K562 (cell line): ENCODE data around the gene SLC25A10. TPM values are rescaled to one million over a fixed set of nuclear protein-coding genes. Genes with fewer than 3 reads are reported as not detected.

Experiments
- ADNP ChIP-seq: fragments of 200-800 bp; sonication (Bioruptor generic); IDR thresholded peaks from 2 replicates; pipeline ENCODE4 v1.6.1; 2016; ENCODE audit warnings: missing genetic modification characterization, missing compliant biosample characterization
- ATF7 ChIP-seq: fragments of 450-650 bp; IDR thresholded peaks from 2 replicates; pipeline ENCODE4 v1.7.1; 2014; ENCODE audit warnings: mild to moderate bottlenecking, moderate library complexity
- CCAR2 ChIP-seq: fragments of 200-400 bp; formaldehyde crosslinking; IDR thresholded peaks from 2 replicates; pipeline ENCODE4 v1.6.1; 2017; ENCODE audit warnings: mild to moderate bottlenecking, low read depth, low read length
- FIP1L1 ChIP-seq: fragments of 200-400 bp; formaldehyde crosslinking; IDR thresholded peaks from 2 replicates; pipeline ENCODE4 v1.6.1; 2018; ENCODE audit warnings: mild to moderate bottlenecking, low read depth, low read length; ENCODE audit not compliant: poor library complexity, severe bottlenecking
- HEY1 ChIP-seq: fragments of 250-450 bp; sonication (Bioruptor Pico); IDR thresholded peaks from 2 replicates; pipeline ENCODE4 v1.5.0; 2020; ENCODE audit warnings: mild to moderate bottlenecking, moderate library complexity, borderline replicate concordance
- NR4A1 ChIP-seq, 2 experiments: fragments of 250-450 bp in 1 of 2; fragments of 450-650 bp in 1 of 2; sonication (Bioruptor Pico) in 1 of 2; IDR thresholded peaks; 2 replicates each; pipeline versions ENCODE4 v1.4.0 to v1.6.1; 2016 to 2020; ENCODE audit warnings: mild to moderate bottlenecking in 2 of 2, missing compliant biosample characterization in 1 of 2, missing genetic modification characterization in 1 of 2, moderate library complexity in 1 of 2
- RBFOX2 ChIP-seq: fragments of 200-400 bp; formaldehyde crosslinking; IDR thresholded peaks from 2 replicates; pipeline ENCODE4 v1.6.1; 2017; ENCODE audit warnings: low read depth, mild to moderate bottlenecking, low read length, moderate library complexity
- RFX7 ChIP-seq: fragments of 250-450 bp; sonication (Bioruptor Pico); IDR thresholded peaks from 2 replicates; pipeline ENCODE4 v1.5.1; 2021; ENCODE audit warnings: mild to moderate bottlenecking
- RNF2 ChIP-seq: sonication (generic); IDR thresholded peaks from 2 replicates; pipeline ENCODE4 v1.6.1; 2016
- TAF7 ChIP-seq: fragments of 450-650 bp; IDR thresholded peaks from 2 replicates; pipeline ENCODE4 v1.6.1; 2016; ENCODE audit warnings: missing genetic modification characterization, missing compliant biosample characterization
- ZNF445 ChIP-seq: fragments of 250-450 bp; sonication (Bioruptor Pico); IDR thresholded peaks from 2 replicates; pipeline ENCODE4 v1.4.0; 2020; ENCODE audit warnings: low read depth, mild to moderate bottlenecking, moderate library complexity
- polyA plus RNA-seq, 8 experiments: library from polyadenylated mRNA; depleted of rRNA in 4 of 8; stranded (reverse) in 5 of 8; unstranded in 3 of 8; fragments of >200 nt; fragmentation: Nextera tagmentation in 2 of 8; fragmentation: Illumina TruSeq in 1 of 8; extraction: Ambion mirVana in 2 of 8; extraction: Trizol in 1 of 8; gene quantifications; 2 replicates each; pipeline versions ENCODE4 v1.2.1 to v1.2.3, GENCODE V29; 2011 to 2014; ENCODE audit warnings: inconsistent platforms in 1 of 8, missing spikeins in 1 of 8
- total RNA-seq, 7 experiments: library from RNA; depleted of rRNA in 6 of 7; stranded (reverse); fragments of >200 nt in 6 of 7; fragmentation: Illumina TruSeq in 2 of 7; extraction: Trizol in 2 of 7; gene quantifications; 2 replicates each; pipeline versions ENCODE4 v1.2.1 to v1.2.3, GENCODE V29; 2011 to 2021; ENCODE audit warnings: low replicate concordance in 1 of 7
- TF ChIP-seq, protein P1 (sequence below): sonication (generic); formaldehyde crosslinking; IDR thresholded peaks from 2 replicates; pipeline ENCODE4 v1.8.1; 2022; ENCODE audit warnings: missing genetic modification reagents
- TF ChIP-seq, protein P2 (sequence below): IDR thresholded peaks from 3 replicates; pipeline ENCODE4 v1.6.1; 2011; ENCODE audit warnings: borderline replicate concordance, mild to moderate bottlenecking, moderate library complexity; ENCODE audit not compliant: insufficient read length; ENCODE audit errors: extremely low read depth
- TF ChIP-seq, protein P3 (sequence below): sonication (generic); formaldehyde crosslinking; IDR thresholded peaks from 2 replicates; pipeline ENCODE4 v1.8.1; 2023; ENCODE audit warnings: mild to moderate bottlenecking, missing genetic modification reagents

Gene SLC25A10
- total and polyA plus RNA-seq, 9 of the 15 experiments (the other 6 are each of a cell fraction or from before 2014, with no cell fraction given) = 0.10 to 85.6 (median 34.3) TPM

DNA sequence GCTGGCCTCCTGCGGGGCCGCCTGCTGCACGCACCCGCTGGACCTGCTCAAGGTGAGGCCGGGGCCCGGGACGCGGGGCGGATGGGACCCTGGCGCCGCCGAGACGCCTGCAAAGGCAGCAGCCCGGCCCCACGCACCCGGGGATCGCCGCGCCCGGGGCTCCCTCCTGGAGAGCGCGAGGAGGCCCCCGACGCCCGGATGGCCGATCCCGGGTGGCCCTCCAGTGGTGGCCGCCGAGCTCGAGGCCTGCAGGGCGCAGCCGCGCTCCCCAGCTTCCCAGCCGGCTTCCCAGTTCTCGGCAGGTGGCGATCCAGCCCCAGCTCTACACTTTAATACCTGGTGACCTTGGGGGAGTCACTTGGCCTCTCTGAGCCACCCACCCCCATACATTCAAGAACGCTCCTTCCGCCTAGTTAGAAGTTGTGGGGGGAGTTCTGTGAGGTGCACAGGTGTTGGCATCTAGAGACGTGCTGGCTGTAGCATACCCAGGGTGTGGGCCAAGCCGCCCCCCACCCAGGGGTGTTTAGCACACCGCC lies 452 bp downstream of the SLC25A10 start (continued):
- TF ChIP-seq, protein P1, sequence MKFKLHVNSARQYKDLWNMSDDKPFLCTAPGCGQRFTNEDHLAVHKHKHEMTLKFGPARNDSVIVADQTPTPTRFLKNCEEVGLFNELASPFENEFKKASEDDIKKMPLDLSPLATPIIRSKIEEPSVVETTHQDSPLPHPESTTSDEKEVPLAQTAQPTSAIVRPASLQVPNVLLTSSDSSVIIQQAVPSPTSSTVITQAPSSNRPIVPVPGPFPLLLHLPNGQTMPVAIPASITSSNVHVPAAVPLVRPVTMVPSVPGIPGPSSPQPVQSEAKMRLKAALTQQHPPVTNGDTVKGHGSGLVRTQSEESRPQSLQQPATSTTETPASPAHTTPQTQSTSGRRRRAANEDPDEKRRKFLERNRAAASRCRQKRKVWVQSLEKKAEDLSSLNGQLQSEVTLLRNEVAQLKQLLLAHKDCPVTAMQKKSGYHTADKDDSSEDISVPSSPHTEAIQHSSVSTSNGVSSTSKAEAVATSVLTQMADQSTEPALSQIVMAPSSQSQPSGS (CRISPR knock-in tag) = no peak
- TF ChIP-seq TAF7 (no peak), NR4A1 (CRISPR knock-in tag; IDR thresholded peaks at IDR 0.05) (no peak), NR4A1 (tag; IDR thresholded peaks at IDR 0.05) (no peak), FIP1L1 (no peak), ATF7 (0 out of 2 replicates have a peak, but pooled peaks have one; percentile 12), CCAR2 (no peak), ZNF445 (CRISPR knock-in tag) (no peak), ADNP (tag) (no peak), RFX7 (CRISPR knock-in tag) (no peak), RBFOX2 (peak; percentile 41; the same call in 1 of the 2 replicates), HEY1 (CRISPR knock-in tag) (no peak), RNF2 (0 out of 2 replicates have a peak, but pooled peaks have one; percentile 18)
- TF ChIP-seq, protein P2, sequence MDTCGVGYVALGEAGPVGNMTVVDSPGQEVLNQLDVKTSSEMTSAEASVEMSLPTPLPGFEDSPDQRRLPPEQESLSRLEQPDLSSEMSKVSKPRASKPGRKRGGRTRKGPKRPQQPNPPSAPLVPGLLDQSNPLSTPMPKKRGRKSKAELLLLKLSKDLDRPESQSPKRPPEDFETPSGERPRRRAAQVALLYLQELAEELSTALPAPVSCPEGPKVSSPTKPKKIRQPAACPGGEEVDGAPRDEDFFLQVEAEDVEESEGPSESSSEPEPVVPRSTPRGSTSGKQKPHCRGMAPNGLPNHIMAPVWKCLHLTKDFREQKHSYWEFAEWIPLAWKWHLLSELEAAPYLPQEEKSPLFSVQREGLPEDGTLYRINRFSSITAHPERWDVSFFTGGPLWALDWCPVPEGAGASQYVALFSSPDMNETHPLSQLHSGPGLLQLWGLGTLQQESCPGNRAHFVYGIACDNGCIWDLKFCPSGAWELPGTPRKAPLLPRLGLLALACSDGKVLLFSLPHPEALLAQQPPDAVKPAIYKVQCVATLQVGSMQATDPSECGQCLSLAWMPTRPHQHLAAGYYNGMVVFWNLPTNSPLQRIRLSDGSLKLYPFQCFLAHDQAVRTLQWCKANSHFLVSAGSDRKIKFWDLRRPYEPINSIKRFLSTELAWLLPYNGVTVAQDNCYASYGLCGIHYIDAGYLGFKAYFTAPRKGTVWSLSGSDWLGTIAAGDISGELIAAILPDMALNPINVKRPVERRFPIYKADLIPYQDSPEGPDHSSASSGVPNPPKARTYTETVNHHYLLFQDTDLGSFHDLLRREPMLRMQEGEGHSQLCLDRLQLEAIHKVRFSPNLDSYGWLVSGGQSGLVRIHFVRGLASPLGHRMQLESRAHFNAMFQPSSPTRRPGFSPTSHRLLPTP = no peak
- TF ChIP-seq, protein P3, sequence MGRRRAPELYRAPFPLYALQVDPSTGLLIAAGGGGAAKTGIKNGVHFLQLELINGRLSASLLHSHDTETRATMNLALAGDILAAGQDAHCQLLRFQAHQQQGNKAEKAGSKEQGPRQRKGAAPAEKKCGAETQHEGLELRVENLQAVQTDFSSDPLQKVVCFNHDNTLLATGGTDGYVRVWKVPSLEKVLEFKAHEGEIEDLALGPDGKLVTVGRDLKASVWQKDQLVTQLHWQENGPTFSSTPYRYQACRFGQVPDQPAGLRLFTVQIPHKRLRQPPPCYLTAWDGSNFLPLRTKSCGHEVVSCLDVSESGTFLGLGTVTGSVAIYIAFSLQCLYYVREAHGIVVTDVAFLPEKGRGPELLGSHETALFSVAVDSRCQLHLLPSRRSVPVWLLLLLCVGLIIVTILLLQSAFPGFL (CRISPR knock-in tag) = no peak
- TF ChIP-seq, all 486 proteins: peak for 41
